Cardiac muscle cell (in vitro differentiated cells and primary cell): ENCODE results near the gene SGCG. TPM values are rescaled to one million over a fixed set of nuclear protein-coding genes. Genes with fewer than 3 reads are reported as not detected.

Experiments used
- DNase-seq, 2 donors: peaks; one replicate each; pipeline versions ENCODE4 v3.0.0 to v3.0.0-alpha.2; 2010 to 2017; ENCODE audit warnings: low read depth in 1 of 2, low spot score in 1 of 2
- H3K27ac ChIP-seq: fragments of 200-600 bp; sonication (generic); 2 replicates; pipeline ENCODE4 v1.5.1; 2016
- H3K27me3 ChIP-seq: fragments of 200-600 bp; sonication (generic); 2 replicates; pipeline ENCODE4 v1.6.0; 2016; ENCODE audit warnings: control low read depth
- H3K36me3 ChIP-seq: fragments of 200-600 bp; sonication (generic); 2 replicates; pipeline ENCODE4 v1.5.1; 2016; ENCODE audit warnings: control low read depth
- H3K4me1 ChIP-seq: fragments of 200-600 bp; sonication (generic); 2 replicates; pipeline ENCODE4 v1.8.1; 2017; ENCODE audit warnings: low read depth, mild to moderate bottlenecking, mixed run types
- H3K4me3 ChIP-seq: fragments of 200-600 bp; sonication (generic); 2 replicates; pipeline ENCODE4 v1.5.1; 2016; ENCODE audit warnings: mild to moderate bottlenecking
- H3K9me3 ChIP-seq: fragments of 200-600 bp; sonication (generic); 2 replicates; pipeline ENCODE4 v1.5.1; 2017; ENCODE audit warnings: low read depth, mild to moderate bottlenecking, control low read depth
- polyA plus RNA-seq: library from polyadenylated mRNA; unstranded; fragments of >200 nt; fragmentation: Nextera tagmentation; extraction: Ambion mirVana; gene quantifications from 2 replicates; pipeline ENCODE4 v1.2.1, GENCODE V29; 2016
- total RNA-seq: library from RNA; depleted of rRNA; stranded (reverse); fragments of >200 nt; gene quantifications from 2 replicates; pipeline ENCODE4 v1.2.3, GENCODE V29; 2016
- TF ChIP-seq, protein P1 (sequence below): IDR thresholded peaks from 2 replicates; pipeline ENCODE4 v1.5.1; 2012; ENCODE audit warnings: low read depth, mild to moderate bottlenecking, low read length

The SGCG gene
- total and polyA plus RNA-seq, 2 experiments from 2014 or later: 0.09 TPM; not detected in 1

DNA sequence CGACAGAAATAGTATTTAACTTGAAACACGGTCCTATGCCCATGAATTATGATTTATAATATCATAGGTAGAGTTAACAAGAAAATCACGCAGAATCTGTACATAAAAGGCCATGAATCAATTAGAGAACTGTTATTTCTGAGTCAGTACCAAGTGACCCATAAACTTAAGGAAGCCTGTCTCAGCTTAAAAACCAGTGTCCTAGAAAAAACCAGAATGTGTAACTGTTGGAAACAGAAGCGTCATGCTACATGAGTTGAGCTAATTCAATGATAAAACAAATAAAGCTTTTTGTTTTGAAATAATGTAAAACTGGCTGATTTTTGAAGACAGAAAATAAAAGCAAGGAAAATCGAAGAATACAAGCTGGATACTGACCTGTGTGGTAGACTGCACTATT is 34.8 kb upstream of the SGCG start:
- Histone ChIP-seq H3K9me3 (no peaks in the 10 kb centered on the region), H3K36me3 (no peaks in the 10 kb centered on the region), H3K27ac (no peak overlapping the region), H3K4me1 (no peaks in the 10 kb centered on the region), H3K4me3 (no peak overlapping the region), H3K27me3 (no peaks in the 10 kb centered on the region)
- TF ChIP-seq, protein P1, sequence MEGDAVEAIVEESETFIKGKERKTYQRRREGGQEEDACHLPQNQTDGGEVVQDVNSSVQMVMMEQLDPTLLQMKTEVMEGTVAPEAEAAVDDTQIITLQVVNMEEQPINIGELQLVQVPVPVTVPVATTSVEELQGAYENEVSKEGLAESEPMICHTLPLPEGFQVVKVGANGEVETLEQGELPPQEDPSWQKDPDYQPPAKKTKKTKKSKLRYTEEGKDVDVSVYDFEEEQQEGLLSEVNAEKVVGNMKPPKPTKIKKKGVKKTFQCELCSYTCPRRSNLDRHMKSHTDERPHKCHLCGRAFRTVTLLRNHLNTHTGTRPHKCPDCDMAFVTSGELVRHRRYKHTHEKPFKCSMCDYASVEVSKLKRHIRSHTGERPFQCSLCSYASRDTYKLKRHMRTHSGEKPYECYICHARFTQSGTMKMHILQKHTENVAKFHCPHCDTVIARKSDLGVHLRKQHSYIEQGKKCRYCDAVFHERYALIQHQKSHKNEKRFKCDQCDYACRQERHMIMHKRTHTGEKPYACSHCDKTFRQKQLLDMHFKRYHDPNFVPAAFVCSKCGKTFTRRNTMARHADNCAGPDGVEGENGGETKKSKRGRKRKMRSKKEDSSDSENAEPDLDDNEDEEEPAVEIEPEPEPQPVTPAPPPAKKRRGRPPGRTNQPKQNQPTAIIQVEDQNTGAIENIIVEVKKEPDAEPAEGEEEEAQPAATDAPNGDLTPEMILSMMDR: no peak
- DNase-seq: no peak

DNA sequence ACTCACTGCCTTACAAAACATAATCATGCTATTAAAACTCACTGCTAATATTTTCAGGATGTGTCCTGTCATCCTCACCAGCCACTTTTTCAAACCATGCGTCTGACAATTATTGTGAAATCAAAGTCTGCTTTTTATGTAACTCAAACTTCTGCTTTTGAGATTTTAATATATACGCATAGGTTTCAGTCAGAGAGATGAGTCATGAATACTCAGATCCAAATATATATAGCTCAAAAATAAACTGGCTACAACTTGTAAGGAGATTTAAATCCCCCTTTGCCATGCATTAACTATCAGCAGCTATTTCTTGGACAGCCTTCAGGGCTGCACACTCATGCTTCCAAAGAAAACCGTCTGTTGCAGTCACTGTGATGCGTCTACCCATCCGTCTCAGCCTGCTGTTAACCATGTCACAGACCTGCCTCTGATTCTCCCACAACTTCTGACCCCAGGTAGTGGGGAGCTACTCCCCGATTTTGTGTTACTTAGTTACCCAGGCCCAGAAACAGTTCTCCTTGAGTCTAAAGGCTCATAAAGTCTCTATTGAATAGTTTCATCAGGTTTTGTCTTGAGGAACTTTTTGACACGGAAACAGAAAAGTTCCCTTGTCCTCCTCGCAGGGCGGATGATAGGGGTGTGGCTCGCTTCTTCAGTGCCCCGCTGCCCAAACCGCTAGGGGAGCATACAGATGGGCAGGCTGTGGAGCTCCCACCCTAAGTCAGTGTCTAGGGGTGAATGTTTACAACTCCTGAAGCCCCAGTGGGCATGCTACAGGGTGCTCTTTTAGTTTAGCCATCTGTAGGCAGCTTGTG is 33.8 kb upstream of the SGCG start:
- H3K27me3 ChIP-seq: no peaks in the 10 kb centered on the region
- no peaks in the 10 kb centered on the region for H3K4me1 ChIP-seq
- H3K4me3 ChIP-seq: no peak overlapping the region
- H3K27ac ChIP-seq: no peak overlapping the region
- DNase-seq: peak in 1 of 2 donors; percentile 2
- H3K9me3 ChIP-seq: no peaks in the 10 kb centered on the region
- TF ChIP-seq, protein P1: no peak
- no peaks in the 10 kb centered on the region for H3K36me3 ChIP-seq

DNA sequence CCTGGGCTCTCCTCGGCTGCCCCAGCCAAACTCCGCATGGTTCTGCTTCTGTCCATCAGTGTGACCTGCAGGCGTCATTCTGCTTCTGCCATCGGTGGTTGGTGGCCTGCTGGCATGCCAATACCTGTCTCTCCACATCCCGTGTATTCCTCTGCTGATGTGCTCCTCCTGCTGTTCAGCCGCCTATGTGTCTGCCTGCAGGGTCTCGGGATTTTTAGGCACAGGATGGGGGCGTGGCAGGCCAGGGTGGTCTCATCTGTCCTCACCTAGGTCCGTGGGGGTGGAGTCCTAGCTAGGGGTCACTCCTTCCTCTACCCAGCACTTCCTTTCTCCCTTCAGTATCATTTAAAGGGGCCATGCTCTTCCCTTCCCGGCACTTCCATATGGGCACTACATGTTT is 33.0 kb upstream of the SGCG start:
- no peaks in the 10 kb centered on the region for H3K36me3 ChIP-seq
- H3K27ac ChIP-seq: no peak overlapping the region
- no peaks in the 10 kb centered on the region for H3K27me3 ChIP-seq
- DNase-seq: no peak
- H3K4me3 ChIP-seq: no peak overlapping the region
- no peaks in the 10 kb centered on the region for H3K9me3 ChIP-seq
- TF ChIP-seq, protein P1: no peak
- no peaks in the 10 kb centered on the region for H3K4me1 ChIP-seq

DNA sequence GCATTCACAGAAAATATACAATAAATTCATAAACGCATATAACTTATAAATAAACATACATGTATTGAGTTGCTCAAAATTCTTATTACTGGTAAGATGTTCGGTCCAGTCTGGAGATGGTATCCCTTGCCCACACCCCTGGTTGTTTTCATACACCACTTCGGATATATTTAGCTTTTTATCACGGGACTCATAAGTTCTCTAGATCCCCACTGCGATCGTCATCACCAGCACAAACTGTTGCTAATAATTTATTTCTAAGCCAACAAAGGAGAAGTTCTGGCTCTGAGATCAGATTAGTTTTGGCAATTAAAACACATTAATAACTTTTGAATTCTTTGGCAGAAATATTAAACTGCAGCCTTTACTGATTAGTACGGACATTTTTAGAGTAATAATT is 23.0 kb upstream of the SGCG start:
- Histone ChIP-seq H3K27me3 (peaks cover 35% of the 10 kb centered on the region), H3K9me3 (no peaks in the 10 kb centered on the region), H3K4me3 (no peak overlapping the region), H3K4me1 (no peaks in the 10 kb centered on the region), H3K27ac (no peak overlapping the region), H3K36me3 (no peaks in the 10 kb centered on the region)
- no peak for DNase-seq
- TF ChIP-seq, protein P1: no peak

DNA sequence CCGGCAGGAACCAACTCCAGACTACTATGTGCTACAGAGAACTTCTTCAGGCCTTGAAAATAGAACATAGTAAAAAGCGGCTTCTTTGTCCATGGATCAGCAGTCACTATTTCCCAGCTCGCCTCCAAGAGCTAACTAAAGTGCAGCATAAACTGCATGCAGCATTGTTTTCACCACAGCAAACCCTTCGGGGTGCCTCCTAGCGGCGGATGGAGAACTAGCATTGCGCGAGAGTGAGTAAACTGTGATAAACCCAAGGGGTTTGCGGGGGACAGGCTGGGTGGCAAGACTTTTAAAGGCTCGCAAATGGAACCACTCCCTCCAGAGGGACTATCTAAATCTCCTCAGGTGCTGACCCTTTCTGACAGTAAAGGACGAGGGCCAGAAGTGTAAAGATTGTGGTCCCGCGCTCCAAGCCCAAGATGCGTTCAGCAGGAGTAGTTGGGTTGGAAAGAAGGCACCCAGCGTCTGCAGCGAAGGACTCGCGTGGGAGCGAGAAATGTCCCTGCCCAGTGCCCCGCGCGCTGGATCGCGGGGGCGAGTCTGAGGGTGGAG is 21.5 kb upstream of the SGCG start:
- H3K36me3 ChIP-seq: no peaks in the 10 kb centered on the region
- peak overlapping the region; percentile 56 for H3K4me3 ChIP-seq
- H3K27ac ChIP-seq: no peak overlapping the region
- DNase-seq: peak; percentile 53 to 66
- TF ChIP-seq, protein P1: peak; percentile 79
- no peaks in the 10 kb centered on the region for H3K9me3 ChIP-seq
- no peaks in the 10 kb centered on the region for H3K4me1 ChIP-seq
- peaks cover 35% of the 10 kb centered on the region for H3K27me3 ChIP-seq
